SK-N-MC (cell line): Measurements from ENCODE around the gene NUP58.
A peak's percentile ranks its signal among the peaks of the same experiment; 100 is the strongest.
"Not testable (repeated sequence)": the region's sequence is repeated elsewhere in the genome, so short reads cannot be mapped to it uniquely, and the experiment has no call there.

Source experiments
- DNase-seq: peaks from one replicate; pipeline ENCODE4 v3.0.0-alpha.2; 2011; ENCODE audit warnings: low read depth, low spot score
- H3K27ac ChIP-seq: fragments of 200-600 bp; sonication (generic); 2 replicates; pipeline ENCODE4 v1.5.1; 2016; ENCODE audit warnings: mixed run types
- H3K36me3 ChIP-seq: fragments of 200-600 bp; sonication (generic); 2 replicates; pipeline ENCODE4 v1.6.1; 2017; ENCODE audit warnings: antibody characterized with exemption, low read length, mixed read lengths; ENCODE audit not compliant: insufficient read depth
- H3K4me3 ChIP-seq: fragments of 200-600 bp; sonication (generic); 2 replicates; pipeline ENCODE4 v1.5.1; 2016
- H3K9ac ChIP-seq: fragments of 200-600 bp; sonication (generic); 2 replicates; pipeline ENCODE4 v1.8.0; 2017; ENCODE audit warnings: mixed run types, mixed read lengths; ENCODE audit not compliant: insufficient read length
- H3K9me3 ChIP-seq: fragments of 200-600 bp; sonication (generic); 2 replicates; pipeline ENCODE4 v1.6.1; 2017; ENCODE audit warnings: low read depth, mild to moderate bottlenecking, antibody characterized with exemption, low read length, moderate library complexity, mixed read lengths
- EZH2 ChIP-seq: fragments of 200-600 bp; sonication (generic); IDR thresholded peaks from one replicate; pipeline ENCODE4 v1.6.1; 2017; ENCODE audit warnings: antibody characterized with exemption
- FOXP2 ChIP-seq: optimal IDR thresholded peaks from 2 replicates; pipeline ENCODE3; 2011; ENCODE audit warnings: mild to moderate bottlenecking, moderate library complexity; ENCODE audit not compliant: insufficient read depth; ENCODE audit errors: extremely low read length, control extremely low read depth
- POLR2AphosphoS5 ChIP-seq: IDR thresholded peaks from 2 replicates; pipeline ENCODE4 v1.6.1; 2012; ENCODE audit warnings: mild to moderate bottlenecking, low read depth, low read length, borderline replicate concordance

Gene NUP58

DNA sequence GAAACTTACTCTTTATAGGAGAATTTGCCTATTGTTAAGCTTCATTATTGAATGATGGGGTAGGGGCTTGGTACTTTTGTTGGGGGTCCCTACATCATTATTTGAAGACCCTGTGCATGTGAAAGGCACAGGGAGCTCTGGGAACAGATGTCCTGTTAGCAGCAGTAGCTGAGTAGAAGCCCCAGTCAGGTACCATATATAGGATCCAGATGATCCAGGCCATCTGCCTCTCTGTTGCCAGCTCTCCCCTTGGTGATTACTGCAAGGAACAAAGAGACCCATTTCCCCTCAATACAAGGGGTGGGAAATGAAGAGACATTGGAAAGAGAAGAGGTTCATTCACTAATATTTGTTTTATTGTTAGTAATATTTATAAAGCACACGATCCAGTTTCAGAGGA lies 9.7 kb upstream of the NUP58 start:
- Histone ChIP-seq H3K9me3 (no peaks in the 10 kb centered on the region), H3K27ac (peak overlapping the region; percentile 98), H3K9ac (peak overlapping the region; percentile 65), H3K4me3 (peak overlapping the region; percentile 69), H3K36me3 (no peaks in the 10 kb centered on the region)
- no peak for DNase-seq
- TF ChIP-seq FOXP2 (no peak), EZH2 (no peak), POLR2AphosphoS5 (no peak)

DNA sequence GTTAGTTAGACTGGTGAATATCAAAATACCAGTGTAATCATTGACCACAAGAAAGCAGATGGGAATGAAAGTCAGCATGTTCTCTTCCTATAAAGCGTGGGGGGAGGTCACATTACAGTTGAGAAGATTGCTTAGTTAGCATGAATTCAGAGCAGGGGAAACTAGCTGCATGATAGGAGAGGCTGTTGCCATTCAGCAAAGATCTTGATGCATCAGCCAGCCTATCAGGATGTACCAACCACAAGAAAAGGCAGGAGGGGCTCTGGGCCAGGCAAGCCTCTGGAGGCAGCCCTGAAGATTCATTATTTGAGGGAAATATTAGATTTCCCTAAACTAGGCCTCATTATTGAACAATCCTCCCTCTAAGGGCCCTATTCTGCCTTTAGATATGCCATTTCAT lies 9.1 kb upstream of the NUP58 start:
- Histone ChIP-seq H3K4me3 (peak overlapping the region; percentile 69), H3K9ac (peak overlapping the region; percentile 65), H3K9me3 (no peaks in the 10 kb centered on the region), H3K27ac (peak overlapping the region; percentile 98), H3K36me3 (no peaks in the 10 kb centered on the region)
- TF ChIP-seq FOXP2 (no peak), POLR2AphosphoS5 (peak; percentile 72)
- peak; percentile 95 for DNase-seq

DNA sequence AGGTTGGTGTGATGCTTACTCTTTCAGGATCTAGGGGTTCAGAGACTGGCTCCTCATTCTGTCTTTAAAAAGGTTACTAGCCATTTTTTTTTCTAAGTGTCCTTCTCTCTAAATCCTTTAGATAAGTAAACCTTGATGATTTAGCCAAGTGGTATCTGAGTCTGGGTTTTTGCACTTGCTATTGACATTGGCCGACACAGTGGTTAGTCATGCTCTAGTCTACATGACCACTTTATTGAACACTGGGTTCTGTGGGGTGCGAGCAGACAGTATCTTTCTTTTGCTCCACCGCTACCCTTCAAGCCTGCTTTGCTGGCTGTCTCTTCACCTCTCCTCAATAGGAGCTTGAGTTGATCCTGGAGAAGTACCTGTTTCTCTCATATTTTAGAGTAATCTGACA lies 6.2 kb upstream of the NUP58 start:
- Histone ChIP-seq H3K36me3 (no peaks in the 10 kb centered on the region), H3K27ac (no peak overlapping the region), H3K4me3 (no peak overlapping the region), H3K9ac (no peak overlapping the region), H3K9me3 (no peaks in the 10 kb centered on the region)
- TF ChIP-seq FOXP2 = no peak
- no peak for TF ChIP-seq EZH2
- TF ChIP-seq POLR2AphosphoS5 = no peak
- no peak for DNase-seq

DNA sequence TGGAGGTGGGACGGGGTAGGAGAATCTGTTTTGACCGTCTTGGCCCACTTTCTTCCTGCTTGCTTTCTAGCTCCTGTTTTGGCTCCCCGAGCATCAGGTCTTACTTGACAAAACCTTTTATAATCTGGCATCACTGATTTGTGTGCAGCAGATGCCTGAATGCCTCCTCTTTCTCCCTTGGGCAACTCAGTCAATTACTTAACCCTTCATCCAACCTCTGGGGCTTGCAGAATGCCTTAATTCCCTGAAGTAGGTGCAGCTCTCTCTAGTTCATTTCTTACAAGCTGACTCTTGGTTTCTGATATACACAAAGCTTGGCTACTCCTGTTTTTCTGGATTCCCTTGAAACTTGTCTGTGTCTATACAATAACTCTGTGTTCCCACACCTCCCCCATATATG lies 5.7 kb upstream of the NUP58 start:
- TF ChIP-seq POLR2AphosphoS5 (no peak), FOXP2 (no peak), EZH2 (no peak)
- no peak for DNase-seq
- Histone ChIP-seq H3K9me3 (no peaks in the 10 kb centered on the region), H3K9ac (no peak overlapping the region), H3K36me3 (no peaks in the 10 kb centered on the region), H3K27ac (no peak overlapping the region), H3K4me3 (no peak overlapping the region)

DNA sequence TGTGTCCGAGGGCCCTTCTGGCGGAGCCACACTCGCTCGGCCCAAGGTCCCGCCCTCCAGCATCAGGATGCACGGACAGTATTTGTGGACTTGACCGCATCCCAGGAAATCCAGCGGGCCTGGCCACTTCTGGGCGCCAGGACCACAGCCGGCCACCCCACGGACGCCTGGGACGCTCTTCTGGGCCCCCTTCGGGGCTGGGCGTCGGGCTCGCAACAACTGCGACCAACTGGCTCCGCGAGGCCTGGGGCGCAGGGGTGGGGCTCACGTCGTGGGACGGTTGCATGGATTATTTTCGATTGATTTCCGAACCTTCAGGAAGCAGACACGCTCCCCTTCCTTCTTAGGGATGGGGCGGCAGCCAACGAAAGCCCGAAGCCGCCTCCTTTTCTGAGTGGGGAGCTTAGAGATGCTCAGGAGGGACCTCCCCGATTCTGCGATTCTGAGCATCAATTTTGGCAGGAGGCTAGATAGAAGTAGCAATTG lies 521 bp upstream of the NUP58 start:
- peak overlapping the region; percentile 69 for H3K27ac ChIP-seq
- TF ChIP-seq FOXP2 (no peak), EZH2 (no peak), POLR2AphosphoS5 (no peak)

DNA sequence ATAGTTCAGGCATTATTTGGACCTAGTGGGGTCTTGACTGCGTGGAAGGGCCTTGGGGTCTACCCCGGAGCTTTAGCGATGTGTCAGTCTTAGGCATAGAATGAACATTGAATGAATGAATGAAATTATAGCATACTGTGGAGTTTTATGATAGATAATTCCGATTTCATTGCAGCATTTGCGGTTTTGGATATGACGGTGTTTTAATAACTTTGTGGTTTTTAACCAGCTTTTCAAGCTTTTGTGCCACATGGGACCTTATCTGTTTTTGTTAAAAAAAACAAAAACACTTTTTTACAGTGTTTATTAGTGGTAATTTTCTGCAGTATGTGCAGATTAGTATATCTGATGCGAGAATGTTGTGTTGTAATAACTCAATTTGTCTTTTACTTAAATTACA lies 696 bp downstream of the NUP58 start:
- no peak for DNase-seq
- peak overlapping the region; percentile 83 for H3K4me3 ChIP-seq
- TF ChIP-seq POLR2AphosphoS5 = no peak
- no peak for TF ChIP-seq FOXP2
- TF ChIP-seq EZH2 = no peak
- H3K27ac ChIP-seq = peak overlapping the region; percentile 69
- peak overlapping the region; percentile 91 for H3K9ac ChIP-seq
- no peaks in the 10 kb centered on the region for H3K9me3 ChIP-seq
- H3K36me3 ChIP-seq = peaks cover 42% of the 10 kb centered on the region

More for the DNA sequence above, 521 bp upstream of the NUP58 start:
- Histone ChIP-seq H3K36me3 (peaks cover 31% of the 10 kb centered on the region), H3K9me3 (no peaks in the 10 kb centered on the region), H3K9ac (peak overlapping the region; percentile 51), H3K4me3 (peak overlapping the region; percentile 83)
- no peak for DNase-seq

DNA sequence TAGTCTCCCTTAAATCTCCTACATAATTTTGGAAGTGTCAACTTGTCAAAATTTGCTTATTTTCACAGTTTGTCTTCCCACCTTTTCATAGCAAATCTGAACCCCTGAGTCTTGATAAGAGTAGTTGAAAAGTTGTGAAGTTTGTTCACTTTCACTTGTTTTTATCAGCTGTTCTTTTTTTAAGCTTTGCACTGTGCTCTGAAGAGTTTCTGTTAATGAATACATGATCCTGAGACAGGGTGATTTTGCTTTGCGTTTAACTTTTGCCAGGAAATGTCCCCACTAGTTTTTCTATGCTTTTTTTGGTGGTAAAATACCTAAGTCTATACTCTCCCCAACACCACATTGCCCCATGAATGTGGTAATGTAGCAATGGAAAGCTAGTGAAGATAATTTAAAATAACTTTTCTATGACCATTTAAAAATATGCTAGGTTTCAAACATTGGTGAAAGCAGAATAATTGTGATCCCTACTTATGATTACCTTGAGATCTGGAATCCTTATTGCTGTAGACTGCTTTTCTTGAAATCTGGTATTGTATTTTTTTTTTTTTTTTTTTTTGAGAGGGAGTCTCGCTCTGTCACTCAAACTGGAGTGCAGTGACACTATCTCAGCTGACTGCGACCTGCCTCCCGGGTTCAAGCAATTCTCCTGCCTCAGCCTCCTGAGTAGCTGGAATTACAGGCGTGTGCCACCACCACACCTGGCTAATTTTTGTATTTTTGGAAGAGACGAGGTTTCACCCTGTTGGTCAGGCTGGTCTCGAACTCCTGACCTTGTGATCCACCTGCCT lies 5.4 kb downstream of the NUP58 start:
- peak overlapping the region; percentile 38; the same call in 1 of the 2 replicates for H3K27ac ChIP-seq
- H3K9ac ChIP-seq = no peak overlapping the region
- TF ChIP-seq FOXP2 (no peak), POLR2AphosphoS5 (no peak), EZH2 (no peak)
- H3K36me3 ChIP-seq = peaks cover 87% of the 10 kb centered on the region
- no peak overlapping the region for H3K4me3 ChIP-seq
- H3K9me3 ChIP-seq = no peaks in the 10 kb centered on the region
- DNase-seq = no peak

DNA sequence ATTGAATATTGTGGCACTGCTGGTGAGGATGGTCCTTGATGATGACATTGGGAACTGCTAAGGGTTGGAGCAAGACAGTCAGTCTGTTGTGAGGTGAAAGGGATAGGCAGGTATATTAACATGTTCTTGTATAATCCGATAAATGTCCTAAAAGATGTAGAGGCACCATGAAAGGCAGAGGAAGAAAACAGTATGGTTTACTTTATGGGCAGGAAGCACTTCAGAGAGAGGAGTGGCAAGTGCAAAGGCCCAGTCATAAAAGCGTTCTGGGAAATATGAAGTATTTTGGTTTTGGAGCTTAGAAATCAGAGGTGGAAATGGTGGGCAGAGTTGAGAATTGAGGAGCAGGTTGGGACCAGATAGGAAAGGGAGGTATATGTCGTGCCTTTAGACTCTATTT lies 9.5 kb downstream of the NUP58 start:
- no peak overlapping the region for H3K27ac ChIP-seq
- no peak for DNase-seq
- H3K9ac ChIP-seq = no peak overlapping the region
- H3K4me3 ChIP-seq = no peak overlapping the region
- TF ChIP-seq POLR2AphosphoS5 (no peak), FOXP2 (no peak), EZH2 (no peak)
- no peaks in the 10 kb centered on the region for H3K9me3 ChIP-seq
- peaks cover 94% of the 10 kb centered on the region for H3K36me3 ChIP-seq

DNA sequence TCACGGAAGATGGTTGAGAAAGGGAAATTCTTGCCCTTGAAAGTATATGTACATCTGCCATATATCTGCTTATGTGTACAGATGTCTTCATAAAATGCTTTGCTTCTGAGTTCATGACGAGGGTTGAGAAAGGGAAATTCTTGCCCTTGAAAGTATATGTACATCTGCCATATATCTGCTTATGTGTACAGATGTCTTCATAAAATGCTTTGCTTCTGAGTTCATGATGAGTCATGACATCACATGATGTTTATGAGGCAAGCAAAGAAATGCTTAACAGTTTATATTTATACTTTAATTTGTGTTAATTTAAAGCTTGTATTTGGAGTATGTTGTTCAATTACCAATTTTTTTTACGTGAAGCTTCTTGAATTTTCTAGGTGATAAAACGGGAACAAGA lies 17.5 kb downstream of the NUP58 start:
- H3K36me3 ChIP-seq = peaks cover 93% of the 10 kb centered on the region

More for the DNA sequence above, 17.5 kb downstream of the NUP58 start:
- H3K4me3 ChIP-seq, H3K9me3 ChIP-seq, DNase-seq: not testable (repeated sequence)
- Histone ChIP-seq H3K27ac (peak overlapping the region; percentile 77), H3K9ac (peak overlapping the region; percentile 25)
